Left ventricle myocardium inferior (tissue), 1 donor: Measurements from ENCODE around the gene SGCG. TPM values are rescaled to one million over a fixed set of nuclear protein-coding genes. Genes with fewer than 3 reads are reported as not detected.

Source experiments
- DNase-seq: peaks from one replicate; pipeline ENCODE4 v3.0.0-alpha.2; 2020
- H3K27ac ChIP-seq: fragments of 200-600 bp; replicated peaks from 2 replicates; pipeline ENCODE4 v1.8.0; 2021
- H3K27me3 ChIP-seq: fragments of 200-600 bp; 2 replicates; pipeline ENCODE4 v1.8.0; 2021; ENCODE audit warnings: low read depth
- H3K36me3 ChIP-seq: fragments of 200-600 bp; 2 replicates; pipeline ENCODE4 v1.8.0; 2021
- H3K4me1 ChIP-seq: fragments of 200-600 bp; 2 replicates; pipeline ENCODE4 v1.8.0; 2021
- H3K4me3 ChIP-seq: fragments of 200-600 bp; 2 replicates; pipeline ENCODE4 v1.8.0; 2021; ENCODE audit warnings: mild to moderate bottlenecking, moderate library complexity
- H3K9me3 ChIP-seq: fragments of 200-600 bp; replicated peaks from 2 replicates; pipeline ENCODE4 v1.8.0; 2021
- intact Hi-C: fragments of 100-400 bp; cut with micrococcal nuclease; formaldehyde crosslinking; loops from one replicate; pipeline ENCODE4 v1.11.0; 2022
- total RNA-seq: library from RNA; stranded (reverse); fragmentation: NEBNext Ultra II Directional; extraction: Animal tissue kit (Norgen Biotek cat#: 25700); gene quantifications from one replicate; pipeline ENCODE4 v1.2.1, GENCODE V29; 2021
- TF ChIP-seq, protein P1 (sequence below): fragments of 200-600 bp; IDR thresholded peaks from 2 replicates; pipeline ENCODE4 v1.8.0; 2021; ENCODE audit warnings: antibody characterized with exemption, mild to moderate bottlenecking, borderline replicate concordance
- donor health status: DM: no; HTN: yes; CAD: no; lungs with severe emphysema.

Gene SGCG
- total RNA-seq, 1 donor from 2014 or later: 102 TPM

DNA sequence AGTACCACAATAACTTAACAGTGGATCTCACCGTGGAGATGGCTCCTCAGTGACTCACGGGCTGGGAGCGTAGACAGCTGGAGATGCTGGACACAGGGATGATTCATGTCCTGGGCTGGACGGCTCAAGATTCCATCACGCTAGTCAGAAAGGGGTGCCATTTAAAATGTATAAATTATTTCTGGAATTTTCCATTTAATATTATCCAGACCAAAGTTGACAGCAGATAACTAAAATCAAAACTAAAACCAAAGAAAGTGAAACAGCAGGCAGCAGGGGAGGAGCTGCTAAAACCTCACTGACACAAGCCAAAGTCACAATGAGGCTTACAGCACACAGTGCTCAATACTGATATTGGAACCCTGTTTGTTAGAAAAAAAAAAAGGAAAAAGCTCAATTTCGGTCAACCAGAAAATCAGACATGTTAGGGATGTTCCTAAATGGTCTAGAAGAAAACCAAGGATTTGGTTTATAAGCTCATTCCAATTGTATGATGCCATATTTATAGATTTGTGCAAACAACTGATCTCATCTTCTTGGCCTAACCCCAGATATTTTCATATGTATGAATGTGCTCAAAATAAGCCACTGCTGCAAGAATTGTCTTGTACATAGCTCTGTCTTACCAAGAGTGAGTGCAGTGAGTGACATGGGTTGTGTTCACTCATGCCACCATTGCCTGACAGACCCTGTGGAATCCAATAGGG lies 140.9 kb downstream of the SGCG start:
- H3K4me1 ChIP-seq: peaks cover 28% of the 10 kb centered on the region
- H3K27me3 ChIP-seq: no peaks in the 10 kb centered on the region
- DNase-seq: peak; percentile 38
- H3K9me3 ChIP-seq: no peaks in the 10 kb centered on the region
- peak overlapping the region; percentile 20 for H3K27ac ChIP-seq
- H3K36me3 ChIP-seq: no peaks in the 10 kb centered on the region
- peak overlapping the region; percentile 22 for H3K4me3 ChIP-seq
- TF ChIP-seq, protein P1, sequence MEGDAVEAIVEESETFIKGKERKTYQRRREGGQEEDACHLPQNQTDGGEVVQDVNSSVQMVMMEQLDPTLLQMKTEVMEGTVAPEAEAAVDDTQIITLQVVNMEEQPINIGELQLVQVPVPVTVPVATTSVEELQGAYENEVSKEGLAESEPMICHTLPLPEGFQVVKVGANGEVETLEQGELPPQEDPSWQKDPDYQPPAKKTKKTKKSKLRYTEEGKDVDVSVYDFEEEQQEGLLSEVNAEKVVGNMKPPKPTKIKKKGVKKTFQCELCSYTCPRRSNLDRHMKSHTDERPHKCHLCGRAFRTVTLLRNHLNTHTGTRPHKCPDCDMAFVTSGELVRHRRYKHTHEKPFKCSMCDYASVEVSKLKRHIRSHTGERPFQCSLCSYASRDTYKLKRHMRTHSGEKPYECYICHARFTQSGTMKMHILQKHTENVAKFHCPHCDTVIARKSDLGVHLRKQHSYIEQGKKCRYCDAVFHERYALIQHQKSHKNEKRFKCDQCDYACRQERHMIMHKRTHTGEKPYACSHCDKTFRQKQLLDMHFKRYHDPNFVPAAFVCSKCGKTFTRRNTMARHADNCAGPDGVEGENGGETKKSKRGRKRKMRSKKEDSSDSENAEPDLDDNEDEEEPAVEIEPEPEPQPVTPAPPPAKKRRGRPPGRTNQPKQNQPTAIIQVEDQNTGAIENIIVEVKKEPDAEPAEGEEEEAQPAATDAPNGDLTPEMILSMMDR: no peak
- intact Hi-C loops: no loop called here

DNA sequence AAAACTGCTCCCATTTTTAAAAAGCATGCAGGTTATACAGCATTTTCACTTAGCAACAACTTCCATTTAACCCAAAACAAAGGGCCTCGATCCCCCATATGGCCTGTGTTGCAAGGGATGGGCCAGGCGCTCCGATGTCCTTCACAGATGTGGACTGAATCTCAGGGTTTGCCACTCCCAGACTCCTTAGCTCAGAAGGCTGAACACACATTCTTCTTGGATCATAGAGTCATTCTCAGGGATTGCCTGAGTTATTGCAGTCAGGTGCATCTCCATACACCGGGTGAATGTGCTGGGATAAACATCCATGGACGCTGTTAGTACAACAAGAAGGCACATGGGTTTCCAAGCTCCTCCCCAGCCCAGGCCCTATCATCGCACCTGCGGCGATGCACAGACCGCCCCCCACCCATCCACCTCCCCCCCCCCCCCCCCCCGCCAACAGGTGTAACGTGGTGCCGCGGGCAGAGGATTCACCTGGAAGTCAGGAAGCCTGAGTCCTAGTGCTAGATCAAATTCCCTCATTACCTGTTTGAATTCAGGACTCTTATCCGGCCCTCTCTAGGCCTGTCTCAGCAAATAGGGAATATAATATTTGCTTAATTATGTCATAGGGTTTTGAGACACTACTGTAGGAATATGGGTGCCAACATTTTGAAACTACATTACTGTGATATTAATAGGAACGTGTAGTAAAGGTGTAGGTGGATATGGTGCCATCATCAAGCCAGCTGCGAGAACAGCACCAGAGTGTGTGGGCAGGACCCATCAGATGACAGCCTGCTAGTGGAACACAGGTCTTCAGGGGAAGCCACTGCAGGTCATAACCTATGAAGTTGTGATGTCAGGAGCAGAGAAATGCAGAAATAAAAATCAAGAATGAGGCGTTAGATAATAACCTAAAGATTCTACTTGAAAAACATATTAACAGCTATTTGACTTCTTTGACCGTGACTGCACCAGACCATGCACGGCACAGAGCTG lies 141.9 kb downstream of the SGCG start:
- no peaks in the 10 kb centered on the region for H3K27me3 ChIP-seq
- H3K27ac ChIP-seq: no peak overlapping the region
- H3K9me3 ChIP-seq: no peaks in the 10 kb centered on the region
- H3K4me3 ChIP-seq: no peak overlapping the region
- intact Hi-C loops: no loop called here
- H3K4me1 ChIP-seq: peaks cover 28% of the 10 kb centered on the region
- DNase-seq: no peak
- no peaks in the 10 kb centered on the region for H3K36me3 ChIP-seq
- TF ChIP-seq, protein P1: no peak

DNA sequence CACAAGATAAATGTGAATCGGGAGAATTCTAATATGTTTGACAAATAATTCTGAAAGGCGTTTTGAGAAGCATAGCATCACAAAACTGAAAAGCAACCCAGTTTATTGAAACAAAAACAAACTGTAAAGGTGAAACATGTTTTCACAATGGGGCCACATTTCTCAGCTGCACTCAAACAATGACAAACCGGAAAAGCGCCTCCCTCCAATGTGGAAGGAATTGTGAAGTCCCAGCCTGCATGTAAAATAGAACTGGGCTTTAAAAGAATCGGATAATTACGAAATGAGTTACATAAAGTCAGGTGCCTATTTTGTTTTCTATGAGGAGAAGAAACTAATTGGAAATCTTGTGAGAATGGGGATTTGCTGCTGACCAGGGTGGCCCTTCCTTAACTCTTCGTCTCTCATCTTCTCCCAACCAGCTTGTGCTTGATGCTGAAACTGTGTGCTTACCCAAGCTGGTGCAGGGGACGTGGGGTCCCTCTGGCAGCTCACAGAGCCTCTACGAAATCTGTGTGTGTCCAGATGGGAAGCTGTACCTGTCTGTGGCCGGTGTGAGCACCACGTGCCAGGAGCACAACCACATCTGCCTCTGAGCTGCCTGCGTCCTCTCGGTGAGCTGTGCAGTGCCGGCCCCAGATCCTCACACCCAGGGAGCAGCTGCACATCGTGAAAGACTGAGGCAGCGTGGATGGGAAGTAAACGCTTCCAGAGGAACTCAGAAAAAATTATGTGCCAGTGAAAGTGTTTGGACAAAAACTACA lies 143.3 kb downstream of the SGCG start:
- intact Hi-C loops: no loop called here
- DNase-seq: no peak
- Histone ChIP-seq H3K36me3 (no peaks in the 10 kb centered on the region), H3K27me3 (no peaks in the 10 kb centered on the region), H3K9me3 (no peaks in the 10 kb centered on the region), H3K4me3 (no peak overlapping the region), H3K4me1 (peaks cover 24% of the 10 kb centered on the region), H3K27ac (no peak overlapping the region)
- TF ChIP-seq, protein P1: no peak

DNA sequence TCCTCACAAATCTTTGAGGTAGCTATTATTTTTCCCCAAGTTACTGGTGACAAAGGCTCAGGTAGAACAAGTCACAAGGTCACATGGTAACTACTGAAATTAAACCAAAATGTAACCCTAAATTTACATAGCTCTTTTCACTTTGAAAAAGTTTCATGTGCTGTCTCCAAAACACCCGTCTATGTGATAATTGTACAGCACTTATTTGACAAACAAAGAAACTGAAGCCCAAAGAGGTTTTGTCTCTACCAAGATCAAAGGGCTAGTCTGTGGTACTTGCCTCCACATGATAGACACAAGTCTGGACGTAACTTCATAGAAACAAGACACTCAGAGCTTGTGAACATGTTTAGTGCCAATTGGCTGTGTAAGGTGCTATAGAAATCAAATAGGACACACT lies 144.4 kb downstream of the SGCG start:
- TF ChIP-seq, protein P1: no peak
- Histone ChIP-seq H3K27ac (no peak overlapping the region), H3K9me3 (peaks cover 3% of the 10 kb centered on the region), H3K4me1 (peaks cover 14% of the 10 kb centered on the region), H3K36me3 (no peaks in the 10 kb centered on the region), H3K4me3 (no peak overlapping the region), H3K27me3 (no peaks in the 10 kb centered on the region)
- intact Hi-C loops: no loop called here
- no peak for DNase-seq

DNA sequence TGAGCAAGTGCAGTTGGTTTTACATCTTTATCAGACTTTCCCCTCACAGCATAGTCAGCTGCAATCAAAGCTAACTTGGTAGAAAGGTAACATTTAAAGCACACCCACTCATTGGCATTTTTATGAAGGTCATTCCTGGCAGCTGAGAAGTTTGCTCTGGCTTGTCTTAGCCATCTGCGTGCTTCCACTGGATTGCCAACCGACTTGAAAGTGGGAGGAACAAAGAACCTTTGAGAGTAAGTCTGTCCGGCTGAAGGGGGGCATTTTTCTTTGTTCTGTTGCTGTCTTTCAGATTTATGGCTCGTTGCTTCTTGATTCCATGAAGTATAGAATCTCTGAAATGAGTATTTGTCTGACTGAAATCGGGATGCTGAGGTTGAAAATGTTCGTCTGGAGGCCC lies 149.6 kb downstream of the SGCG start:
- peaks cover 54% of the 10 kb centered on the region for H3K9me3 ChIP-seq
- intact Hi-C loops: no loop called here

More for the DNA sequence above, 149.6 kb downstream of the SGCG start:
- TF ChIP-seq, protein P1: no peak
- Histone ChIP-seq H3K36me3 (no peaks in the 10 kb centered on the region), H3K4me3 (no peak overlapping the region), H3K27ac (no peak overlapping the region), H3K4me1 (no peaks in the 10 kb centered on the region), H3K27me3 (no peaks in the 10 kb centered on the region)
- DNase-seq: no peak
